ENCODE data around the gene KIF6. TPM values are rescaled to one million over a fixed set of nuclear protein-coding genes. Genes with fewer than 3 reads are reported as not detected.

KIF6 gene
- total and polyA plus RNA-seq, 4 donors: 1.1 to 7.8 (median 4.5) TPM

DNA sequence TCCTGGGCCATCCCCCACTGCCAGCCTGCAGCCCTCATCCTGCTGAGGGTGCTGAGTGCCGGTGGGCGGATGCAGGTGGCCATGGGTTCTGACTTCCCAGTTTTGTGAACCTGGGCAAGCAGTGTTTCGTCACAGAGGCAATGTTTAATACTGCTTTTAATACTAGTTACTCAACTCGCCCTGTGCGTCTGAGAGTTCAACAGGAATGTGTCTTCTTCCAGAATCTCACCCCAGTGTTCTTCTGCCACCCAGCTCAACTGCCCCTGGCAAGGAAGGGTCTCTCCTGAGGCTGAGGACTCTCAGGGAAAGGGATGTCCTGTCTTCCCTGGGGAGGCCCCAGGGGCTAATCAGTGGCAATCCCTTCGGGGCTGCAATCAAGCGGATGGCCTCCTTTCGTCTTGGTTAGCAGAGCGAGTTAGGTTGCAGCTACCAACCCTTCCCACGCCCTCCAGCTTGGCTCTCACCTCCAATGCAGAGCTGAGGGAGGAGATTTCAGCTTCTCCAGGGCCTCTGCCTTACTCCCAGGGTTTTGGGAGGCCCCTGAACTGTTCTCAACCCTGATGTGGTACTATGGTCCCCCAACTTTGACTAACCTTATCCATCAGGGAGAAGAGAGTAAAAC, 404.7 kb downstream of the KIF6 start:
- Histone ChIP-seq H3K4me1 (ENCODE audit: control insufficient read depth in 5 of 5, insufficient read depth in 5 of 5, low read length in 5 of 5) (no peaks in the 10 kb centered on the region), H3K27ac (ENCODE audit: low read depth in 1 of 2, low read length in 1 of 2) (no peak overlapping the region), H3K27me3 (ENCODE audit: control insufficient read depth in 3 of 3, insufficient read depth in 3 of 3, low read length in 2 of 3) (no peaks in the 10 kb centered on the region), H3K4me3 (no peak overlapping the region), H3K9me3 (ENCODE audit: control insufficient read depth in 4 of 4, insufficient read depth in 3 of 4, low read length in 3 of 4) (peaks cover 0 to 3% (median 0%) of the 10 kb centered on the region in 4 donors), H3K36me3 (ENCODE audit: control insufficient read depth in 4 of 4, insufficient read depth in 4 of 4, low read length in 4 of 4) (no peaks in the 10 kb centered on the region), H3K9ac (ENCODE audit: insufficient read depth in 1 of 2, low read length in 2 of 2) (no peak overlapping the region)
- DNase-seq (no peak), ATAC-seq (ENCODE audit: insufficient read depth, low FRiP score) (no peak)
- TF ChIP-seq, protein P1, sequence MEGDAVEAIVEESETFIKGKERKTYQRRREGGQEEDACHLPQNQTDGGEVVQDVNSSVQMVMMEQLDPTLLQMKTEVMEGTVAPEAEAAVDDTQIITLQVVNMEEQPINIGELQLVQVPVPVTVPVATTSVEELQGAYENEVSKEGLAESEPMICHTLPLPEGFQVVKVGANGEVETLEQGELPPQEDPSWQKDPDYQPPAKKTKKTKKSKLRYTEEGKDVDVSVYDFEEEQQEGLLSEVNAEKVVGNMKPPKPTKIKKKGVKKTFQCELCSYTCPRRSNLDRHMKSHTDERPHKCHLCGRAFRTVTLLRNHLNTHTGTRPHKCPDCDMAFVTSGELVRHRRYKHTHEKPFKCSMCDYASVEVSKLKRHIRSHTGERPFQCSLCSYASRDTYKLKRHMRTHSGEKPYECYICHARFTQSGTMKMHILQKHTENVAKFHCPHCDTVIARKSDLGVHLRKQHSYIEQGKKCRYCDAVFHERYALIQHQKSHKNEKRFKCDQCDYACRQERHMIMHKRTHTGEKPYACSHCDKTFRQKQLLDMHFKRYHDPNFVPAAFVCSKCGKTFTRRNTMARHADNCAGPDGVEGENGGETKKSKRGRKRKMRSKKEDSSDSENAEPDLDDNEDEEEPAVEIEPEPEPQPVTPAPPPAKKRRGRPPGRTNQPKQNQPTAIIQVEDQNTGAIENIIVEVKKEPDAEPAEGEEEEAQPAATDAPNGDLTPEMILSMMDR (IDR thresholded peaks at IDR 0.05; ENCODE audit: control extremely low read depth, extremely low read depth): no peak
- 53 to 61% methylated on average over 10 of the region's 10 CpGs for WGBS, 2 donors

DNA sequence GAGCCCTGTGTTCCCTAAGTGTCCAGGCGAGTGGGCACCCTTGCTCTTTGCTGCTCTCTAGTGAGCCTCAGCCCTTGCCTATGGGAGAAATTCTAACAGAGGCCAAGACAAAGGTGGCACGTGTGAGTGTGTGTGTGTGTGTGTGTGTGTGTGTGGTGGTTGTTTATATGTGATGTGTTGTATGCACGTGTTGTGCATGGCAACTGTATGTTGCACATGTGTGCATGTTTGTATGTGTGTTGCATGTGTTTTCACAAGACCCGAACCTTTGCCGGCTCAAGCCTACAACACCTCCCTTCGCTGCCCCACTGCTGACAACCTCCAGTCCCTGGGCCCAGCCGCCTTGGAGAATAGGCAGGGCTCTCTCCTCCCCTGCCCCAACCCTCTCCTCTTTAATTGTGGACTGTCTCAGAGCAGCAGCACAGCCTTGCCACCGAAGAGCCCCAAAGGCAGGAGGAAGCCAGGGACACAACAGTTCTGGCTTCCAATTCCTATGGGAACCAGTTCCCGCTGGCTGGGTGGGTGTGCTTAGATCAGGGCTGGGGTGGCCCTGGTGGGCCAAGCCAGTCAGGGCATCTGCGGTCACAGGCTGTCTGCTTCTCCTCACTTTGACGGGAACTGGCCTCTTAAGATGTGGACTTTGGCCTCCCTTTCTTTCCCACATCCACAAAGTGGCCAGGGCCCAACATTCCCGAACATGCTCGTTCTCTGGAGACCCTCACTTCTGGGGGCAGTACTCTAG, 405.4 kb downstream of the KIF6 start:
- peaks cover 0 to 3% (median 0%) of the 10 kb centered on the region in 4 donors for H3K9me3 ChIP-seq (ENCODE audit: control insufficient read depth in 4 of 4, insufficient read depth in 3 of 4, low read length in 3 of 4)
- H3K27ac ChIP-seq (ENCODE audit: low read depth in 1 of 2, low read length in 1 of 2): no peak overlapping the region
- no peaks in the 10 kb centered on the region for H3K36me3 ChIP-seq (ENCODE audit: control insufficient read depth in 4 of 4, insufficient read depth in 4 of 4, low read length in 4 of 4)
- H3K4me1 ChIP-seq (ENCODE audit: control insufficient read depth in 5 of 5, insufficient read depth in 5 of 5, low read length in 5 of 5): no peaks in the 10 kb centered on the region
- ATAC-seq (ENCODE audit: insufficient read depth, low FRiP score) (no peak), DNase-seq (no peak)
- peaks cover 0 to 7% (median 0%) of the 10 kb centered on the region in 3 donors for H3K27me3 ChIP-seq (ENCODE audit: control insufficient read depth in 3 of 3, insufficient read depth in 3 of 3, low read length in 2 of 3)
- TF ChIP-seq, protein P1 (IDR thresholded peaks at IDR 0.05; ENCODE audit: control extremely low read depth, extremely low read depth): no peak
- WGBS, 2 donors: 64 to 67% methylated on average over 13 of the region's 13 CpGs
- H3K4me3 ChIP-seq: no peak overlapping the region
- no peak overlapping the region for H3K9ac ChIP-seq (ENCODE audit: insufficient read depth in 1 of 2, low read length in 2 of 2)

DNA sequence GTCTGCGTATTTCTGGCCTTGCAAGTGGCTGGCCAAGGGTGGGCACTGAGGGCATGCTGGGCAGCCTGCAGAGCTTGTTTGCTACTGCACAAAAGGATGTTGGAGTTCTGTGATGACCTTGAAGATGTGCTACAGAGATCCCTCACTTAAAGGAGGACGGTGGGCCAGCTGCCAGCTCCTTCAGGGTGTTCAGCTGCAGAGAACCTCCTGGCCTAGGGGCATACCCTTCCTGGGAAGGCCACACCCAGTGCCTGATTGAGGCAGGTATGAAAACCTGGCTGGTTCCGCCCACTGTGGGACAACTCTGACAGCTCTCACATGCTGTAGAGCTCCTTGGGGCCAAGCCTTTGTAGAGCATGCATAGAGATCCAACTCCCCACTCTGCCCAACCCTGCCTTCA, 408.0 kb downstream of the KIF6 start:
- H3K4me1 ChIP-seq (ENCODE audit: control insufficient read depth in 5 of 5, insufficient read depth in 5 of 5, low read length in 5 of 5): peaks cover 0 to 19% (median 0%) of the 10 kb centered on the region in 5 donors
- no peak overlapping the region for H3K27ac ChIP-seq (ENCODE audit: low read depth in 1 of 2, low read length in 1 of 2)
- ATAC-seq (ENCODE audit: insufficient read depth, low FRiP score): no peak
- 86 to 92% methylated on average over 3 of the region's 3 CpGs for WGBS, 2 donors
- H3K27me3 ChIP-seq (ENCODE audit: control insufficient read depth in 3 of 3, insufficient read depth in 3 of 3, low read length in 2 of 3): peaks cover 0 to 22% (median 3%) of the 10 kb centered on the region in 3 donors
- H3K9ac ChIP-seq (ENCODE audit: insufficient read depth in 1 of 2, low read length in 2 of 2): no peak overlapping the region
- TF ChIP-seq, protein P1 (IDR thresholded peaks at IDR 0.05; ENCODE audit: control extremely low read depth, extremely low read depth): no peak
- no peak overlapping the region for H3K4me3 ChIP-seq
- H3K9me3 ChIP-seq (ENCODE audit: control insufficient read depth in 4 of 4, insufficient read depth in 3 of 4, low read length in 3 of 4): peaks cover 0 to 5% (median 0%) of the 10 kb centered on the region in 4 donors
- no peak for DNase-seq
- no peaks in the 10 kb centered on the region for H3K36me3 ChIP-seq (ENCODE audit: control insufficient read depth in 4 of 4, insufficient read depth in 4 of 4, low read length in 4 of 4)

Measured in lung (tissue), 12 donors.